NOMO-1 treated with DMSO at 0.1 percent for 48 hours (cell line): Measurements from ENCODE around the gene IFI16.
"Not testable (repeated sequence)": the region's sequence is repeated elsewhere in the genome, so short reads cannot be mapped to it uniquely, and the experiment has no call there.

Experiments
- DNase-seq: peaks from one replicate; lab custom pipeline; 2025; ENCODE audit not compliant: unreplicated experiment; lab: John Stamatoyannopoulos, UW

Gene IFI16

GRCh38 chr1:159006210-159006807 is 3.4 kb upstream of the IFI16 start:
- DNase-seq = not testable (repeated sequence)

- DNase-seq = peak; percentile 41
Measured at GRCh38 chr1:159007726-159008125, 2.0 kb upstream of the IFI16 start.

GRCh38 chr1:159008744-159009188 is 941 bp upstream of the IFI16 start:
- peak; percentile 59 for DNase-seq

- no peak for DNase-seq
Measured at GRCh38 chr1:159009287-159009686, 420 bp upstream of the IFI16 start.

GRCh38 chr1:159010391-159010790 is 684 bp downstream of the IFI16 start:
- no peak for DNase-seq

GRCh38 chr1:159011001-159011400 is 1.3 kb downstream of the IFI16 start:
- not testable (repeated sequence) for DNase-seq

GRCh38 chr1:159011751-159012150 is 2.0 kb downstream of the IFI16 start:
- no peak for DNase-seq

GRCh38 chr1:159012495-159012894 is 2.8 kb downstream of the IFI16 start:
- DNase-seq = peak; percentile 32

GRCh38 chr1:159014003-159014571 is 4.4 kb downstream of the IFI16 start:
- DNase-seq = no peak

GRCh38 chr1:159014851-159015250 is 5.1 kb downstream of the IFI16 start:
- DNase-seq = no peak

GRCh38 chr1:159015440-159015909 is 5.8 kb downstream of the IFI16 start:
- DNase-seq = peak; percentile 99

- DNase-seq = no peak
Measured at GRCh38 chr1:159023723-159024122, 14.0 kb downstream of the IFI16 start.

GRCh38 chr1:159025043-159025442 is 15.3 kb downstream of the IFI16 start:
- no peak for DNase-seq

- not testable (repeated sequence) for DNase-seq
Measured at GRCh38 chr1:159026841-159027240, 17.1 kb downstream of the IFI16 start.

- no peak for DNase-seq
Measured at GRCh38 chr1:159030311-159030710, 20.6 kb downstream of the IFI16 start.

GRCh38 chr1:159030877-159031447 is 21.3 kb downstream of the IFI16 start:
- no peak for DNase-seq

- DNase-seq = no peak
Measured at GRCh38 chr1:159040206-159040605, 30.5 kb downstream of the IFI16 start.

- no peak for DNase-seq
Measured at GRCh38 chr1:159040893-159041724, 31.4 kb downstream of the IFI16 start.

GRCh38 chr1:159046486-159046885 is 36.8 kb downstream of the IFI16 start:
- DNase-seq = not testable (repeated sequence)

- DNase-seq = no peak
Measured at GRCh38 chr1:159051436-159051835, 41.7 kb downstream of the IFI16 start.

- no peak for DNase-seq
Measured at GRCh38 chr1:159054427-159054826, 44.7 kb downstream of the IFI16 start.
